H1 (cell line): ENCODE results near the gene BCL11A. TPM values are rescaled to one million over a fixed set of nuclear protein-coding genes. Genes with fewer than 3 reads are reported as not detected.

ENCODE experiments used
- CTCF ChIA-PET: fragments of 300-600 bp; sonication (Branson Sonifier 250); formaldehyde crosslinking; loops from one replicate; lab custom pipeline; 2021; ENCODE audit not compliant: partially characterized antibody; lab: Charles Lee
- POLR2A ChIA-PET: fragments of 300-600 bp; sonication (Branson Sonifier 250); formaldehyde crosslinking; loops from one replicate; lab custom pipeline; 2021; ENCODE audit warnings: inconsistent platforms; ENCODE audit not compliant: partially characterized antibody; lab: Charles Lee
- DNase-seq, 2 experiments: peaks; one replicate each; pipeline versions ENCODE4 v3.0.0 to v3.0.0-alpha.2; 2010 to 2022; ENCODE audit warnings: low spot score in 2 of 2, low read depth in 1 of 2, mixed read lengths in 1 of 2
- FAIRE-seq: peaks from 2 replicates; lab custom pipeline; 2011; peaks lifted over from hg19 to GRCh38; lab: Jason Lieb, UNC
- H2AFZ ChIP-seq: 2 replicates; pipeline ENCODE4 v1.8.1; 2012; ENCODE audit warnings: low read length, inconsistent platforms
- H2AK5ac ChIP-seq: 2 replicates; pipeline ENCODE4 v1.6.1; 2013; ENCODE audit warnings: low read depth, low read length
- H2BK120ac ChIP-seq: replicated peaks from 2 replicates; pipeline ENCODE3; 2013; ENCODE audit warnings: low read depth, low read length, inconsistent platforms
- H2BK12ac ChIP-seq: 2 replicates; pipeline ENCODE4 v1.6.1; 2013; ENCODE audit warnings: low read depth, low read length
- H2BK15ac ChIP-seq: 2 replicates; pipeline ENCODE4 v1.6.1; 2013; ENCODE audit warnings: low read length
- H2BK20ac ChIP-seq: 2 replicates; pipeline ENCODE4 v1.6.1; 2013; ENCODE audit warnings: low read length
- H2BK5ac ChIP-seq: 2 replicates; pipeline ENCODE4 v1.6.1; 2013; ENCODE audit warnings: low read depth, low read length
- H3K14ac ChIP-seq: 2 replicates; pipeline ENCODE4 v1.6.1; 2013; ENCODE audit warnings: inconsistent platforms; ENCODE audit not compliant: insufficient read length
- H3K18ac ChIP-seq: 2 replicates; pipeline ENCODE4 v1.6.1; 2013; ENCODE audit warnings: low read length; ENCODE audit errors: extremely low read depth
- H3K23ac ChIP-seq: 2 replicates; pipeline ENCODE4 v1.6.1; 2013; ENCODE audit warnings: inconsistent platforms; ENCODE audit not compliant: insufficient read length
- H3K23me2 ChIP-seq: 2 replicates; pipeline ENCODE4 v1.6.1; 2013; ENCODE audit warnings: low read depth, low read length
- H3K27ac ChIP-seq: 2 replicates; pipeline ENCODE4 v1.6.1; 2011; ENCODE audit warnings: low read depth, low read length, inconsistent platforms
- H3K27me3 ChIP-seq, 4 experiments: replicated peaks in 1 of 4; 1 replicate in 1 of 4; 2 replicates in 3 of 4; pipeline versions ENCODE4 v1.6.1 to v1.8.1; 2011 to 2013; ENCODE audit warnings: low read length in 3 of 4, mild to moderate bottlenecking in 3 of 4, inconsistent platforms in 2 of 4, mixed read lengths in 2 of 4, moderate library complexity in 1 of 4; ENCODE audit not compliant: control insufficient read depth in 3 of 4, insufficient read depth in 3 of 4; ENCODE audit errors: extremely low read depth in 1 of 4
- H3K36me3 ChIP-seq, 4 experiments: 2 replicates each; pipeline versions ENCODE4 v1.6.1 to v1.8.1; 2011 to 2013; ENCODE audit warnings: mild to moderate bottlenecking in 4 of 4, low read length in 3 of 4, moderate library complexity in 2 of 4, control low read depth in 1 of 4, inconsistent platforms in 1 of 4; ENCODE audit not compliant: insufficient read depth in 4 of 4, control insufficient read depth in 2 of 4
- H3K4ac ChIP-seq: replicated peaks from 2 replicates; pipeline ENCODE3; 2013; ENCODE audit warnings: low read length, low read depth, mixed read lengths, inconsistent platforms; ENCODE audit not compliant: insufficient read length
- H3K4me1 ChIP-seq, 4 experiments: replicated peaks in 1 of 4; 1 replicate in 1 of 4; 2 replicates in 3 of 4; pipeline versions ENCODE4 v1.6.1 to v1.8.1; 2011 to 2013; ENCODE audit warnings: low read length in 3 of 4, inconsistent platforms in 2 of 4, mixed read lengths in 1 of 4; ENCODE audit not compliant: insufficient read depth in 4 of 4, control insufficient read depth in 3 of 4
- H3K4me2 ChIP-seq, 2 experiments: 2 replicates each; pipeline versions ENCODE4 v1.6.1 to v1.8.1; 2011 to 2013; ENCODE audit warnings: low read depth in 2 of 2, low read length in 2 of 2, control low read depth in 1 of 2, inconsistent platforms in 1 of 2, mild to moderate bottlenecking in 1 of 2; ENCODE audit not compliant: insufficient read depth in 1 of 2
- H3K4me3 ChIP-seq, 4 experiments: fragments of 200-600, 300-600 bp in 1 of 4; sonication (generic), shearing (Covaris generic), sonication (Bioruptor Twin) in 1 of 4; 2 replicates each; pipeline versions ENCODE4 v1.5.1 to v1.8.1; 2011 to 2016; ENCODE audit warnings: low read length in 4 of 4, low read depth in 3 of 4, control low read depth in 2 of 4, inconsistent platforms in 2 of 4, mild to moderate bottlenecking in 2 of 4, mixed read lengths in 1 of 4, moderate library complexity in 1 of 4; ENCODE audit not compliant: insufficient read depth in 2 of 4; ENCODE audit errors: extremely low read depth in 1 of 4
- H3K56ac ChIP-seq: replicated peaks from 2 replicates; pipeline ENCODE3; 2013; ENCODE audit warnings: low read depth, mild to moderate bottlenecking, mixed read lengths, low read length, inconsistent platforms; ENCODE audit not compliant: insufficient read length
- H3K79me1 ChIP-seq: 2 replicates; pipeline ENCODE4 v1.6.1; 2013; ENCODE audit warnings: low read depth, low read length, control low read depth
- H3K79me2 ChIP-seq, 2 experiments: 2 replicates each; pipeline versions ENCODE4 v1.6.1 to v1.8.1; 2012 to 2013; ENCODE audit warnings: low read length in 2 of 2, mild to moderate bottlenecking in 2 of 2, inconsistent platforms in 1 of 2; ENCODE audit not compliant: insufficient read depth in 2 of 2, control insufficient read depth in 1 of 2
- H3K9ac ChIP-seq, 4 experiments: replicated peaks in 1 of 4; 1 replicate in 1 of 4; 2 replicates in 3 of 4; pipeline versions ENCODE4 v1.6.1 to v1.8.1; 2011 to 2013; ENCODE audit warnings: low read depth in 3 of 4, low read length in 3 of 4, control low read depth in 2 of 4, mild to moderate bottlenecking in 2 of 4, moderate library complexity in 2 of 4, inconsistent platforms in 1 of 4; ENCODE audit errors: extremely low read depth in 1 of 4
- H3K9me3 ChIP-seq, 2 experiments: 2 replicates each; pipeline versions ENCODE4 v1.6.1 to v1.8.1; 2012 to 2013; ENCODE audit warnings: mild to moderate bottlenecking in 2 of 2, moderate library complexity in 2 of 2, control low read depth in 1 of 2, inconsistent platforms in 1 of 2, low read depth in 1 of 2, low read length in 1 of 2, mixed read lengths in 1 of 2; ENCODE audit not compliant: insufficient read depth in 2 of 2
- H4K20me1 ChIP-seq, 2 experiments: replicated peaks in 1 of 2; 2 replicates each; pipeline versions ENCODE3 to v1.8.1; 2011 to 2013; ENCODE audit warnings: inconsistent platforms in 2 of 2, low read length in 2 of 2, mild to moderate bottlenecking in 1 of 2; ENCODE audit not compliant: insufficient read depth in 2 of 2, control insufficient read depth in 1 of 2
- H4K5ac ChIP-seq: 2 replicates; pipeline ENCODE4 v1.6.1; 2013; ENCODE audit warnings: low read length, low read depth, mixed read lengths, inconsistent platforms; ENCODE audit not compliant: insufficient read length
- H4K8ac ChIP-seq: 2 replicates; pipeline ENCODE4 v1.8.0; 2013; ENCODE audit warnings: mild to moderate bottlenecking, moderate library complexity, low read length, inconsistent platforms; ENCODE audit not compliant: insufficient read depth; ENCODE audit errors: extremely low read depth
- H4K91ac ChIP-seq: replicated peaks from 2 replicates; pipeline ENCODE3; 2013; ENCODE audit warnings: low read length, mixed read lengths, inconsistent platforms; ENCODE audit not compliant: insufficient read length
- CBX5 ChIP-seq: fragments of 300-800, 300-1000 bp; sonication (generic); IDR thresholded peaks from 2 replicates; pipeline ENCODE4 v1.7.1; 2016; ENCODE audit warnings: antibody characterized with exemption, low read length, low read depth
- CTCF ChIP-seq, 3 experiments: IDR thresholded peaks; 1 replicate in 2 of 3; 2 replicates in 1 of 3; pipeline versions ENCODE4 v1.5.1 to v1.6.1; 2011; ENCODE audit warnings: low read length in 3 of 3, mild to moderate bottlenecking in 3 of 3, inconsistent platforms in 2 of 3, low read depth in 1 of 3, moderate library complexity in 1 of 3; ENCODE audit not compliant: insufficient read depth in 1 of 3; ENCODE audit errors: control extremely low read depth in 1 of 3
- RAD21 ChIP-seq, 2 experiments: IDR thresholded peaks in 1 of 2; conservative IDR thresholded peaks in 1 of 2; 2 replicates each; pipeline ENCODE4 v1.6.1; 2011; ENCODE audit warnings: low read depth in 2 of 2, low read length in 2 of 2, improper control_type of control experiment in 1 of 2, inconsistent platforms in 1 of 2, mild to moderate bottlenecking in 1 of 2, moderate library complexity in 1 of 2
- WGBS, 2 experiments: shearing (Covaris generic) in 1 of 2; methylation state at CpG; one replicate each; pipeline versions ENCODE4 v1.1.6 to v1.1.7; 2013 to 2015; ENCODE audit warnings: low lambda C conversion rate in 2 of 2, mixed read lengths in 2 of 2, inconsistent platforms in 1 of 2, low coverage in 1 of 2, missing lambda C conversion rate in 1 of 2; ENCODE audit not compliant: insufficient replicate concordance in 2 of 2, insufficient coverage in 1 of 2, insufficient read length in 1 of 2; ENCODE audit errors: extremely low coverage in 1 of 2, missing lambda C conversion rate in 1 of 2; 5-methylcytosine and 5-hydroxymethylcytosine counted together
- polyA plus RNA-seq, 7 experiments: library from polyadenylated mRNA; depleted of rRNA in 3 of 7; stranded (reverse) in 5 of 7; unstranded in 2 of 7; fragments of >200 nt in 5 of 7; fragments of 200-250 nt in 2 of 7; gene quantifications; 1 replicate in 5 of 7; 2 replicates in 1 of 7; 4 replicates in 1 of 7; pipeline versions ENCODE4 v1.2.1 to v1.2.3, GENCODE V29; 2011 to 2013; ENCODE audit warnings: missing spikeins in 2 of 7, mixed read lengths in 2 of 7
- total RNA-seq: library from RNA; stranded (reverse); fragmentation: NEBNext Ultra II Directional; extraction: Animal tissue kit (Norgen Biotek cat#: 25700); gene quantifications from 2 replicates; pipeline ENCODE4 v1.2.1, GENCODE V29; 2021

The BCL11A gene
- total and polyA plus RNA-seq, 2 of the 8 experiments (the other 6 are each of a cell fraction or from before 2014, with no cell fraction given): 11.9 to 59.3 TPM

GRCh38 chr2:60565472-60565871, 12.0 kb upstream of the BCL11A start:
- H2BK15ac ChIP-seq: no peak overlapping the region
- H3K9ac ChIP-seq: no peak overlapping the region
- H3K27ac ChIP-seq: no peak overlapping the region
- H4K8ac ChIP-seq: no peak overlapping the region
- no peak overlapping the region for H2AK5ac ChIP-seq
- peaks cover 11% of the 10 kb centered on the region for H3K23me2 ChIP-seq
- H3K4me1 ChIP-seq: peaks cover 4 to 17% (median 9%) of the 10 kb centered on the region in 4 experiments; a peak in 5 of 7 replicates
- no peak overlapping the region for H2BK12ac ChIP-seq
- no peak overlapping the region for H2BK120ac ChIP-seq
- H3K14ac ChIP-seq: no peak overlapping the region
- H3K4me3 ChIP-seq: no peak overlapping the region
- no peak overlapping the region for H2AFZ ChIP-seq
- TF ChIP-seq CBX5 (no peak), RAD21 (IDR thresholded peaks at IDR 0.05 in 1 of 2, conservative IDR thresholded peaks at IDR 0.05 in 1 of 2; ENCODE audit: low read depth in 2 of 2, low read length in 2 of 2) (peak; percentile 55 to 63), CTCF (IDR thresholded peaks at IDR 0.05; ENCODE audit: control extremely low read depth in 1 of 3, insufficient read depth in 1 of 3, low read depth in 1 of 3, low read length in 3 of 3) (peak in 2 of 3 experiments; percentile 21 to 37; a peak in 2 of 4 replicates)
- TF ChIP-seq, all 59 proteins: peak for 2
- Histone ChIP-seq H3K36me3 (no peaks in the 10 kb centered on the region), H3K4me2 (no peak overlapping the region), H3K27me3 (peaks cover 1 to 16% (median 12%) of the 10 kb centered on the region in 4 experiments), H4K91ac (no peak overlapping the region), H3K79me2 (no peaks in the 10 kb centered on the region; a peak in 1 of 4 replicates), H2BK5ac (no peak overlapping the region), H2BK20ac (no peak overlapping the region), H3K56ac (no peak overlapping the region), H3K9me3 (no peaks in the 10 kb centered on the region), H4K5ac (no peak overlapping the region), H3K18ac (no peak overlapping the region), H3K23ac (no peak overlapping the region), H3K4ac (no peak overlapping the region), H3K79me1 (no peaks in the 10 kb centered on the region), H4K20me1 (no peaks in the 10 kb centered on the region)
- POLR2A ChIA-PET: interaction anchor here (0.8 to 1.1 kb wide), 2 partner anchors 10 to 16 kb away, joined by 4 to 5 read pairs; no protein-coding TSS in a partner anchor
- 36% methylated on average over 3 of the region's 3 CpGs; no CpG with 5 or more reads in 1 of the 2 experiments for WGBS, 2 experiments
- CTCF ChIA-PET: interaction anchor here (0.8 to 17.2 kb wide), 12 partner anchors 8 to 1322 kb away, joined by 3 to 240 read pairs (median 4); no protein-coding TSS in a partner anchor
- DNase-seq (no peak), FAIRE-seq (no peak)
